ENCODE results near the gene ITGB3BP.

ITGB3BP gene

DNA sequence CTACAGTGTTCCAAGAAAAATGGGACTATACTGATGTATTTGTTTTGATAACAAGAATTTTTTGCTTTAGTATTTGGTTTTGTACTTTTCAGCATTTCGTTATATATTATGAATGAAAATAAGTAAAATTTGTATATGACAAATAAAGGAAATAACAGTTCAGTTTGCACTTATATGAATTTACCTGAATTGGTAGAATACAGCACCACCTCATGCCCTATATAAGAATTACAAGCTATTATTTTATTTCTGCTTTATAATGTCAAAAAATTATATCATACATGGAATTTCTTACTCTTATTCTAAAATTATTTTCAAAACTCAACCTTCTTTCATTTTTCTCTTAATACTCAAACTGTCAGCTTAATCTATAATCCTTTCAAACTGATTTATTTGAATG is 14.9 kb upstream of the ITGB3BP start:
- DNase-seq, result no peak

DNA sequence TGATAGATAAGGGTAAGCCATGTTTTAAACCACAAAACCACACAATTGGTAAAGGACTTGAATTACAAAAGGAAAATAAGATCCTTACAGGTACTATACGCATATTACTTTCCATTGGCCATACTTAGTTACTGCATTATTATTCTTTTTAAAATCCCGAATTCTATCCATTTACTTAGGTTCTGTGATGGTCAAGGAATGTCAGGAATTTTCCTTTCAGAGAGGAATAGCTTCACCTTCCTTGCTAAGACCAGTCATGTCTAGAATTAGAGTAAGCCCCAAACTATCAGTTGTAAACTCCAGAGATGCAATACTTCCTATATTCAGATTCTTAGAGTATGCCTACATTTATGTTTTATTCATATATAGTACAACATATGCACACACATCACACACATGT is 14.0 kb upstream of the ITGB3BP start:
- Histone ChIP-seq H3K4me1 (no peaks in the 10 kb centered on the region), H3K4me3 (ENCODE audit: low read depth, low read length) (no peak overlapping the region), H3K36me3 (no peaks in the 10 kb centered on the region), H3K9me3 (no peaks in the 10 kb centered on the region), H3K27me3 (no peaks in the 10 kb centered on the region)
- no peak for DNase-seq
- TF ChIP-seq, protein P1, sequence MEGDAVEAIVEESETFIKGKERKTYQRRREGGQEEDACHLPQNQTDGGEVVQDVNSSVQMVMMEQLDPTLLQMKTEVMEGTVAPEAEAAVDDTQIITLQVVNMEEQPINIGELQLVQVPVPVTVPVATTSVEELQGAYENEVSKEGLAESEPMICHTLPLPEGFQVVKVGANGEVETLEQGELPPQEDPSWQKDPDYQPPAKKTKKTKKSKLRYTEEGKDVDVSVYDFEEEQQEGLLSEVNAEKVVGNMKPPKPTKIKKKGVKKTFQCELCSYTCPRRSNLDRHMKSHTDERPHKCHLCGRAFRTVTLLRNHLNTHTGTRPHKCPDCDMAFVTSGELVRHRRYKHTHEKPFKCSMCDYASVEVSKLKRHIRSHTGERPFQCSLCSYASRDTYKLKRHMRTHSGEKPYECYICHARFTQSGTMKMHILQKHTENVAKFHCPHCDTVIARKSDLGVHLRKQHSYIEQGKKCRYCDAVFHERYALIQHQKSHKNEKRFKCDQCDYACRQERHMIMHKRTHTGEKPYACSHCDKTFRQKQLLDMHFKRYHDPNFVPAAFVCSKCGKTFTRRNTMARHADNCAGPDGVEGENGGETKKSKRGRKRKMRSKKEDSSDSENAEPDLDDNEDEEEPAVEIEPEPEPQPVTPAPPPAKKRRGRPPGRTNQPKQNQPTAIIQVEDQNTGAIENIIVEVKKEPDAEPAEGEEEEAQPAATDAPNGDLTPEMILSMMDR (IDR thresholded peaks at IDR 0.05; ENCODE audit: low read depth, low read length), result no peak

More for the DNA sequence above, 14.9 kb upstream of the ITGB3BP start:
- Histone ChIP-seq H3K27me3 (no peaks in the 10 kb centered on the region), H3K4me3 (ENCODE audit: low read depth, low read length) (no peak overlapping the region), H3K4me1 (no peaks in the 10 kb centered on the region), H3K9me3 (no peaks in the 10 kb centered on the region), H3K36me3 (no peaks in the 10 kb centered on the region)
- TF ChIP-seq, protein P1 (IDR thresholded peaks at IDR 0.05; ENCODE audit: low read depth, low read length), result no peak

DNA sequence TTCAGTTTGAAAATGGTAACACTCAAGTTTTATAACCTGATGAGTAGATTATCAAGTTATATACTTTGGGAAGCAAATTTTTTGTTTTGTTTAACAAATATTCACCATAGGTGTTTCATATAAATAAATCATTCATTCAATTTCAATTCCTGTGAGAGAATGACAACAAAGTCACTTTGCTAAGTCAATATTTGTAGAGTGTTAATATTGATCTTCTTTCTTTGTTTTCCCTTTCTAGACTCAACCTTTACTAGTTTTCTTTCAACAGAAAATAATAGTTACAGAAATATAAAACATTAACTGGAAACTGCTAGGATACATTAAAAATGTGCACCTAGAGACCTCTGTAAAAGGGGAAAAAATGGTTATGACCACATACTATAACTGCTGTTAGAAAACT is 11.4 kb upstream of the ITGB3BP start:
- TF ChIP-seq, protein P1 (IDR thresholded peaks at IDR 0.05; ENCODE audit: low read depth, low read length), result no peak
- no peaks in the 10 kb centered on the region for H3K9me3 ChIP-seq
- H3K27me3 ChIP-seq, result no peaks in the 10 kb centered on the region

GRCh38 chr1:63533931-63534330 is 10.9 kb upstream of the ITGB3BP start:
- H3K4me3 ChIP-seq (ENCODE audit: low read depth, low read length), result no peak overlapping the region
- no peaks in the 10 kb centered on the region for H3K4me1 ChIP-seq
- TF ChIP-seq, protein P1 (IDR thresholded peaks at IDR 0.05; ENCODE audit: low read depth, low read length), result no peak
- no peaks in the 10 kb centered on the region for H3K36me3 ChIP-seq
- DNase-seq, result no peak
- H3K27me3 ChIP-seq, result no peaks in the 10 kb centered on the region
- no peaks in the 10 kb centered on the region for H3K9me3 ChIP-seq

More for the DNA sequence above, 11.4 kb upstream of the ITGB3BP start:
- Histone ChIP-seq H3K4me1 (no peaks in the 10 kb centered on the region), H3K36me3 (no peaks in the 10 kb centered on the region), H3K4me3 (ENCODE audit: low read depth, low read length) (no peak overlapping the region)
- no peak for DNase-seq

DNA sequence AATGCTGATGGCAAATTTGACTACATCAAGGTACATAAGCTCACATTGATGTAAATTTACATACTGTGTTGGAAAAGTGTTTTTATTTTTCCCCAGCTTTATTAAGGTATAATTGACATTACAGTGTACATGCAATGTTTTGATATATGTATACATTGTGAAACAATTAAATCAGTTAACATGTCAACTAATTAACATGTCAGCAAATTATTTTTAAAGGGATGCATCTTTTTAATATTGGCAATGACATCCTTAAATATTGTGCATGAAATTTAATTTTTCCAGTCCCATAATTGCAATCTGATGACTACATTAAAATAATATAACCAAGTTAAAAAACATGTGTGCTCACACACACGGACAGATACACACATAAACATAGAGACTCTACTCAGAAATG is 9.7 kb upstream of the ITGB3BP start:
- TF ChIP-seq, protein P1 (IDR thresholded peaks at IDR 0.05; ENCODE audit: low read depth, low read length), result no peak
- H3K27me3 ChIP-seq, result no peaks in the 10 kb centered on the region

DNA sequence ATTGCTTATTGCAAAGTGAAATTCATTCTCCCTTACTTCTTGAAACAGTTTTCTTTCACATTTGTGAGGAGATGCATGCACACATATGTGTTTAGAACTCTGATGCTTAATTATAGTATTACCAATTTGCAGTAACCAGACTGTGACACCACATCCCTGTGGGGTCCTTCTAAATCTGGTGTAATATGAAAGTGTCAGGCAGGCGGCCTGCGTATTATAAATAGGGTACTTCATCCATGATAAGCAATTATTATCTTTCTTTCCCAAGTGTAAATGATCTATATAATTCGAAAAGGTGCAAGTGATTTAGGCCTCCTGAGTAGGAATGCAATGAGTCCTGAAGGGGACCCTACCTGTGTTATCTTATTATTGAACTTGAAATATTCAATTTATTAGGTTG is 1.2 kb upstream of the ITGB3BP start:
- TF ChIP-seq, protein P1 (IDR thresholded peaks at IDR 0.05; ENCODE audit: low read depth, low read length), result no peak
- Histone ChIP-seq H3K27me3 (no peaks in the 10 kb centered on the region), H3K36me3 (no peaks in the 10 kb centered on the region), H3K4me3 (ENCODE audit: low read depth, low read length) (peak overlapping the region; percentile 87), H3K4me1 (no peaks in the 10 kb centered on the region), H3K9me3 (no peaks in the 10 kb centered on the region)
- DNase-seq, result no peak

More for the DNA sequence above, 9.7 kb upstream of the ITGB3BP start:
- H3K4me3 ChIP-seq (ENCODE audit: low read depth, low read length), result no peak overlapping the region
- no peaks in the 10 kb centered on the region for H3K4me1 ChIP-seq
- DNase-seq, result no peak
- no peaks in the 10 kb centered on the region for H3K36me3 ChIP-seq
- no peaks in the 10 kb centered on the region for H3K9me3 ChIP-seq
